HG03469 (cell line): ENCODE measurements around the gene ABCG1.

ENCODE experiments used
- ATAC-seq: cut with Tn5 transposase; IDR thresholded peaks from one replicate; pipeline ENCODE4 v1.9.1; 2021; ENCODE audit warnings: mild to moderate bottlenecking, moderate library complexity, moderate number of reproducible peaks; ENCODE audit not compliant: unreplicated experiment

Gene ABCG1

DNA sequence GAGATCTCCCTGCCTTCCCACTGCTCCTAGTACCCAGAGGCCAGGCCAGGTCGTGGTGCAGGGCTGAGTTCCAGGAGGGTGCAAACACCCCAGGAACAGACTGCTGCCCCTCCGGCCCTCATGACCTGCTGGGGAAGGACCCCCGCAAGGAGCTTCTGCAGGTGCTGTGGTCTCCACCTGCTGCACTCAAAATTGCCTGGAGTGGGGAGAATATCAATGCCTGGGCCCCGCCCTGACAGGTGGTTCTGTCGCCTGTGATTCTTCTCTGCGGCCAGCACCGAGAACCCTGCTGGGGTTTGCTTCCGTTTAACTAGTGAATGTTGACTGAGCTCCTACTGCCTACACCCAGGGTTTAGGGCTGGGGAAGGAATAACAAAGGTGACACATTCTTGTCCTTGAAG lies 98.4 kb downstream of the ABCG1 start:
- no peak for ATAC-seq

DNA sequence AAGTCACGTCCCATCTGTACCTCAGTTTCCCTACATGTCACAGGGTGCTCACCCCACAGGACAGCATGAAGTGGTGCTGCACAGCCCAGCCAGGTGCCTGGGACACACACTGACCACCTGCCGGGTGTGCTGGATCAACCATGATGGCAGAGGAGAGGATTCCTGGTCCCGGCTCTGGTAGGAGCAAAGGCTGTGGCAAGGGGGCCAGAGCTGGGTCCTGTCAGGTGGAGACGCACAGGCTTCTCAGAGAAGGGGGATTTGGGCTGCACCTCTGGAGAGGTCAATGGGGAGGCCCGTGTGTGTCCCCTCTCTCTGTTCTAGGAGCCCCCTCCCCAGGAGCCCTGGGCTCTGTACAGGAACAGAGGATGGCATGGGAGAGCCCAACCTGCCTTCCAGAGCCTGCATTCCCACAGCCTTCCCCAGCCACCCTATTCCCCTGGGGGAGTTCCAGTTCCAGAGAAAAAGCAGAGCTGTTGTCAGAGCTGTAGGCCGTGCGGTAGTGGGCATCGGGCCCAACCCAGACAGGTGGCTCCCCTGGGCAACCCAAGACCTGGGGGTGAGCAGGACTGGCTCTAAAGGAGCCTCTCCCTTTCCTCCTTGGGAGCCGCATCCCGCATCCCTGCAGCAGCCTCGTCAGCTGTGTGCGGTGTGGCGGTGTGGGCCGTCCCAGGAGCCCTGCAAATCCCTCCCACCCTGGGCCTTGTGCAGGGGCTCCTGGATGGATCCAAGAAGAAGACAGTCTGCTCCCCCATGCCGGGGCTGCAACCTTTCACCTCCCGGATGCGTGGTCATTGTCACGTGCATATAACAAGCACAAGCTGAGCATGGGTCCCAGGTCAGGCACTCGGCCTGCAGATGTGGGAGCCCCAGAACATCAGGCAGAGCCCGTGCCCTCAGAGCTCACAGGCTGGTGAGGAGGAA lies 99.1 kb downstream of the ABCG1 start:
- no peak for ATAC-seq

DNA sequence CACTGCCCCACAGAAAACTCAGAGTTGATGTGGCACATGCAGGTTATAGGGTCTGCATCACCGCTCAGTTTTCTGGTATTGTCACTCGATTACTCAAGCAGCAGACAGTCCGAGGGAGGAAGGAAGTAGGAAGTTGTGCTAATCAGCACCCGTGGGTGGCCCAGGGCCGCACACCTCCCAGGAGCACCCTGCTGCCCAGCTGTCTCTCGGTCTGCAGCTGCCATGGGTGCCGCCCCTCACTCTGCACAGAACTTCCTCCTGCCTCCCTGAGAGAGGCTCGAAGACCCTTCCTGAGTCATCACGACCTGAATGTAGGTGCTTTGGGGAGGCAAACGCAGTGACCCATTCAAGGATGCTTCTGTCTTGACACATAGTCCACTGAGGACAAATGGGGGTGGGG lies 100.4 kb downstream of the ABCG1 start:
- no peak for ATAC-seq

DNA sequence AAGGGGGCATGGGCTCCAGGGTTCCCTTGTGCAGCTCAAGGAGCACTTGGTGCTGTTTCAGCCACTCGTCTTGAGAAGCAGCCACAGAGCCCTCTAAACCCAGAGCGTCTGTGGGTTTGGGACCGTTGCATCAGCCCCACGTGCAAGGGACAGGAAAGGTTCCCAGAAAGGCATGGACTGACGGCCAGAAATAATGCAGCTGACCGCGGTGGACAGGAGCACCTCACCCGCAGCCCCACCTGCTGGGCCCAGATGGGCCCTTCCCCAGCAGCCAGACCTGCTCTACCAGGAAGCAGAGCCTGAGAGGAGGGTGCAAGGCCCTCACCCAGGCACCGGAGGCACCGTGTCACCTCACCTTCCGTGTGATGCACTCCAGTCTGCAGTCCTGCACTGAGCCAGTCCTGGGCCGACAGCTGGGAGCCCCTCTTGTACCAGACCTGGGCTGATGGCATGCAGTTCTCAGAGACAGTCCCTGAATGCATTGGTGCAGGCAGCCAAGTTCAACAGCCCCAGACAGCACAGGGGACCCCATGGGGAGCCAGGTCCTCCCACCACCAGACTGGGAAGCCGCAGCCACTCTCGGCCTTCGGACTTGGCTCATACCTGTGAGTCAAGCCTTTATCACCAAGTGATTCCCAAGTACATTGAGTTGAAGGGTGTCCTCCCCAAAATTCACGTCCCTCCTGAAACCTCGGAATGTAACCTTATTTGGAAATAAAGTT lies 101.1 kb downstream of the ABCG1 start:
- ATAC-seq = no peak

DNA sequence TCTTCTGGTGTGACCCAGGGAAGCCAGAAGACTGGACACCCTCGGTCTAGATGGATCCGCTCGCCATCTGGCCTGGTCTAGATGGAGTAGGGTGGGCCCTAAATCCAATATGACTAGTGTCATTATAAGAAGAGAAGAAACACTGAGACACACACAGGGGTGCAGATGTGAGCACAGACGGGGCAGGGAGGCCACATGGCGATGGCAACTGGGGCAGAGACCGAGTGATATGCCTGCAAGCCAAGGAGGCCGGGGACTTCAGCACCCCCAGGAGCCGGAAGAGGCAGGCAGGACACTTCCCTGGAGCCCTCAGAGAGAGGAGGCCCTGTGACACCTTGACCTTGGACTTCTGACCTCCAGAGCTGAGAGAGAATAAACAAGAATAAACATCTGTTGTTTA lies 101.9 kb downstream of the ABCG1 start:
- ATAC-seq = no peak

GRCh38 chr21:42321231-42321630 lies 102.3 kb downstream of the ABCG1 start:
- ATAC-seq = no peak

GRCh38 chr21:42321845-42322244 lies 102.9 kb downstream of the ABCG1 start:
- ATAC-seq = no peak

DNA sequence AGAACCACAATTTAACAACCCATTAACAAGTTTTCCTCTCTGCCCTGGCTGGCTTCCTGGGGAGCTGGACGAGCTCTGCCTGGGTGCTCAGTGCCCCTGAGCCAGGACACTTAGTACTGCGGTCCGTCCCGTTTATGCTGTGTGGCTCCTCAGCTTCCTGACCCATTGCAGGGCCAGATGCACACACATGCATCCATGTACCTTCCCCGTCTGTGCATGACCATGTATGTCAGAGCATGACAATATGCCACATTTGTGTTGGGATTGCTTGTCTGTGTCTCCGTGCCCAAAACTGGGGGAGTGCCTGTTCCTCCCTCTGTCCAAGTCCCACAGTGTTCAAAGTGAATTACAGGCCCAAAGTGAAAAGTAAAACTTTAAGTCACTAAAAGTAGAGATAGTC lies 106.0 kb downstream of the ABCG1 start:
- ATAC-seq = no peak

- ATAC-seq = no peak
Measured at GRCh38 chr21:42330380-42331371, 111.7 kb downstream of the ABCG1 start.

DNA sequence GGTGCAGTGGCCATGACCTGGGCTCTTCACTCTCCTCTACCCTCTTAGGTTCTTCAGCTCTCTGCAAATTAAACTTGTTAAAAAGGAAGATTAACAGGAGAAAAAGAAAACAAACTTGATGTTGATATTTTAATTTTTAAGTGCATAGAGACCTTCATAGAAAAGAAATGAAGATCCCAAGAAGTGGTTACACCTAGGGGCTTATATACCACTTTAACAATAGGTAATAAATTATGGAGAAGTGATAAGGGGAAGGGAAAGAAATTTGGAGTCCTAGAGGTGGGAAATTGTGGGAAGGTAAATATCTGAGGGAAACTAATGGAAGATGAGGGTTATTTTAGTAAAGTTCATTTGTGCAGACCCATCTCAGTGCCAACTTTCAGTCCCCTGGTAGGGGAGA lies 112.7 kb downstream of the ABCG1 start:
- ATAC-seq = no peak

- ATAC-seq = no peak
Measured at GRCh38 chr21:42332557-42333317, 113.8 kb downstream of the ABCG1 start.

- no peak for ATAC-seq
Measured at GRCh38 chr21:42336054-42336453, 117.1 kb downstream of the ABCG1 start.

- ATAC-seq = no peak
Measured at GRCh38 chr21:42337276-42337675, 118.3 kb downstream of the ABCG1 start.

GRCh38 chr21:42337830-42338728 lies 119.1 kb downstream of the ABCG1 start:
- no peak for ATAC-seq

DNA sequence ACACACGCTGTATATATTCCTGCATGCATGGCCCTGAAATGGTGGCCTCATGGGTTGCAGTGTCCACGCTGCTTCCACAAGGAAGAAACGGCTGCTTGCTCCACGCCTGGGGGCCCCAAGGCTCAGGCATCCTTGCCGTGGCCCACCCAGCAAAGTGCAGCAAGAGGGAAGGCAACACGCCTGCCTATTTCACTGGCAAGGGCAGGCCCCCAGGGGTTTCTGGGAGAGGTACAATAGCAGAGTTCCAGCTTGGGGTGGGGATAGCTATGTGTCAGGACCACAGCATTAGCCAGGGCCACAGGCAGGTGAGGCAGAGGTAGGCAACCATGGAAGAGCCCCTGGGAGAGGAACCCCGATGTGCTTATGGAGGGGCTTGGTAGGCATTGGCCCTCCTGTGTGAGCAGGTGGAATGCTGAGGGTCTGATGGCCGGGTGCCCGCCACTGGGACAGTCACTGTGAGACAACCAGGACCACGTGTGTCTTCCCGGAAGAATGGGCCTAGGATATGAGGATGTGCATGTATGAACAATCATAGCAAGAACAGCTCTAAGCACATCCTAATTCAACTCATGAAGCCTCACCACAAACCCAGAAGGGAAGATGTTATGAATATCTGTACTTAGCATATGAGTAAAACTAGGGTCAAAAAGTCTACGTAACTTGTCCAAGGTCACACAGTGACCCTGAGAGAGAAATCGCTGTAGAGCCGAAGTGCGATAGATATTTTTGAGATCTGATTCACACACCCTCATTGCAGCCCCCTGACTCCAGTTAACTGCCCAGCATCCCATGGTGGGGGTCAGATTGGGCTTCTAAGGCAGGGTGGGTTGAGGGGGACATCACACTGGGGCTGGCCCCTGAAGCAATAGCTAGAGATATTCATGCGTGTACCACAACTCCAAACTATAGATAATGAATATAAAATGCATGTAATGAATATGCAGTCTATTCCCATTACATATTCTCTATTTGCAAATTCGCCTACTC lies 120.1 kb downstream of the ABCG1 start:
- ATAC-seq = no peak

DNA sequence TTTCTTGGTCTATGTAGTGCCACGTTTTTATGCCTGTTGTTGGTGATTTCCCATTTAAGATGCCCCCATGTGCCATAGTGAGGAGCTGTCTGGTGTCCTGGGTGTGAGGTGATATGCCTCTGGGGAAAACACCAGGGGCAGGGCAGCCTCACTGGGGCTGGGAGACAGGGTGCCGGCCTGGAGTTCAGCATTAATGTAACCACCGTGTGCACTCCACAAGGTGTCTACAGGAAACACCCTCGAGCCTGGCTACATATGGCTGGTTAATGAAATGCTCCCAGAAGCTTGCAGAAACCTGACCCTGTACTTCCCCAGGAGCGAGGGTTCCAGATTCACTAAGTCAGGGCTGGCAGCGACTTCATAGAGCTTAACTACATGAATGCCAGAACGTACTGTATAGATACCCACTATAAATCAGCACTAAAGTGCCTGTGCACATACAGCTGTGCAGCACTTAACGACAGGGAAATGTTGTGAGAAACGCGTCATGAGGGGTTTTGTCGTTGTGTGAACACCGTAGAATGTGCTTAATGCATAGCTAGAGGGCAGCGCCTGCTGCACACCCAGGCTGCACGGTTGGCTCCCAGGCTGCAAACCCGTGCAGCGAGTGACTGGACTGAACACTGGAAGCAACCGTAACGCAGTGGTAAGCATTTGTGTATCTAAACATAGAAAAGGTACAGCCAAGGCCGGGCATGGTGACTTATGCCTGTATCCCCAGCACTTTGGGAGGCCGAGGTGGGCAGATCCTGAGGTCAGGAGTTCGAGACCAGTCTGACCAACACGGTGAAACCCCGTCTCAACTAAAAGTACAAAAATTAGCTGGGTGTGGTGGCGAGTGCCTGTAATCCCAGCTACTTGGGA lies 121.5 kb downstream of the ABCG1 start:
- ATAC-seq = no peak
